Upper lobe of right lung (tissue), 1 donor: ENCODE data around the gene PIRT. TPM values are rescaled to one million over a fixed set of nuclear protein-coding genes. Genes with fewer than 3 reads are reported as not detected.

Source experiments
- ATAC-seq: fragments of 200-7000 bp; cut with Tn5 transposase; one replicate; pipeline ENCODE4 v1.9.1; 2020; ENCODE audit warnings: mild to moderate bottlenecking, moderate library complexity
- DNase-seq: peaks from one replicate; pipeline ENCODE4 v3.0.0-alpha.2; 2020
- H3K27ac ChIP-seq: fragments of 200-600 bp; one replicate; pipeline ENCODE4 v1.8.0; 2022
- H3K27me3 ChIP-seq: fragments of 200-600 bp; one replicate; pipeline ENCODE4 v1.8.0; 2022; ENCODE audit warnings: mild to moderate bottlenecking
- H3K36me3 ChIP-seq: fragments of 200-600 bp; one replicate; pipeline ENCODE4 v1.8.0; 2022
- H3K4me1 ChIP-seq: fragments of 200-600 bp; one replicate; pipeline ENCODE4 v1.8.0; 2022
- H3K4me3 ChIP-seq: fragments of 200-600 bp; one replicate; pipeline ENCODE4 v1.8.0; 2022; ENCODE audit warnings: mild to moderate bottlenecking
- H3K9me3 ChIP-seq: fragments of 200-600 bp; one replicate; pipeline ENCODE4 v1.8.0; 2022
- intact Hi-C: fragments of 100-400 bp; cut with DNase I; formaldehyde crosslinking; loops from one replicate; pipeline ENCODE4 v1.11.0; 2022
- total RNA-seq: library from RNA; stranded (reverse); fragmentation: NEBNext Ultra II Directional; extraction: Animal tissue kit (Norgen Biotek cat#: 25700); gene quantifications from one replicate; pipeline ENCODE4 v1.2.1, GENCODE V29; 2021
- TF ChIP-seq, protein P1 (sequence below): fragments of 200-600 bp; IDR thresholded peaks from one replicate; pipeline ENCODE4 v1.8.0; 2022; ENCODE audit warnings: antibody characterized with exemption
- donor health status: DM: no; HTN: yes; CAD: no; lungs with severe emphysema.

Gene PIRT
- total RNA-seq, 1 donor from 2014 or later, result not detected

- DNase-seq (no peak), ATAC-seq (no peak)
- intact Hi-C loops, result no loop called here
- Histone ChIP-seq H3K4me3 (no peak overlapping the region), H3K9me3 (no peaks in the 10 kb centered on the region), H3K4me1 (no peaks in the 10 kb centered on the region), H3K27ac (no peak overlapping the region), H3K27me3 (no peaks in the 10 kb centered on the region), H3K36me3 (no peaks in the 10 kb centered on the region)
- TF ChIP-seq, protein P1, sequence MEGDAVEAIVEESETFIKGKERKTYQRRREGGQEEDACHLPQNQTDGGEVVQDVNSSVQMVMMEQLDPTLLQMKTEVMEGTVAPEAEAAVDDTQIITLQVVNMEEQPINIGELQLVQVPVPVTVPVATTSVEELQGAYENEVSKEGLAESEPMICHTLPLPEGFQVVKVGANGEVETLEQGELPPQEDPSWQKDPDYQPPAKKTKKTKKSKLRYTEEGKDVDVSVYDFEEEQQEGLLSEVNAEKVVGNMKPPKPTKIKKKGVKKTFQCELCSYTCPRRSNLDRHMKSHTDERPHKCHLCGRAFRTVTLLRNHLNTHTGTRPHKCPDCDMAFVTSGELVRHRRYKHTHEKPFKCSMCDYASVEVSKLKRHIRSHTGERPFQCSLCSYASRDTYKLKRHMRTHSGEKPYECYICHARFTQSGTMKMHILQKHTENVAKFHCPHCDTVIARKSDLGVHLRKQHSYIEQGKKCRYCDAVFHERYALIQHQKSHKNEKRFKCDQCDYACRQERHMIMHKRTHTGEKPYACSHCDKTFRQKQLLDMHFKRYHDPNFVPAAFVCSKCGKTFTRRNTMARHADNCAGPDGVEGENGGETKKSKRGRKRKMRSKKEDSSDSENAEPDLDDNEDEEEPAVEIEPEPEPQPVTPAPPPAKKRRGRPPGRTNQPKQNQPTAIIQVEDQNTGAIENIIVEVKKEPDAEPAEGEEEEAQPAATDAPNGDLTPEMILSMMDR, result no peak
Measured at GRCh38 chr17:10793256-10793655, 44.6 kb downstream of the PIRT start.

GRCh38 chr17:10792151-10792550 is 45.7 kb downstream of the PIRT start:
- intact Hi-C loops, result no loop called here
- Histone ChIP-seq H3K9me3 (no peaks in the 10 kb centered on the region), H3K36me3 (no peaks in the 10 kb centered on the region), H3K27ac (no peak overlapping the region), H3K4me3 (no peak overlapping the region), H3K27me3 (no peaks in the 10 kb centered on the region), H3K4me1 (no peaks in the 10 kb centered on the region)
- ATAC-seq (peak; percentile 56), DNase-seq (no peak)
- TF ChIP-seq, protein P1, result no peak

GRCh38 chr17:10790491-10791401 is 47.1 kb downstream of the PIRT start:
- DNase-seq (no peak), ATAC-seq (no peak)
- Histone ChIP-seq H3K9me3 (no peaks in the 10 kb centered on the region), H3K4me1 (no peaks in the 10 kb centered on the region), H3K27ac (no peak overlapping the region), H3K4me3 (no peak overlapping the region), H3K36me3 (no peaks in the 10 kb centered on the region), H3K27me3 (no peaks in the 10 kb centered on the region)
- TF ChIP-seq, protein P1, result no peak
- intact Hi-C loops, result no loop called here

DNA sequence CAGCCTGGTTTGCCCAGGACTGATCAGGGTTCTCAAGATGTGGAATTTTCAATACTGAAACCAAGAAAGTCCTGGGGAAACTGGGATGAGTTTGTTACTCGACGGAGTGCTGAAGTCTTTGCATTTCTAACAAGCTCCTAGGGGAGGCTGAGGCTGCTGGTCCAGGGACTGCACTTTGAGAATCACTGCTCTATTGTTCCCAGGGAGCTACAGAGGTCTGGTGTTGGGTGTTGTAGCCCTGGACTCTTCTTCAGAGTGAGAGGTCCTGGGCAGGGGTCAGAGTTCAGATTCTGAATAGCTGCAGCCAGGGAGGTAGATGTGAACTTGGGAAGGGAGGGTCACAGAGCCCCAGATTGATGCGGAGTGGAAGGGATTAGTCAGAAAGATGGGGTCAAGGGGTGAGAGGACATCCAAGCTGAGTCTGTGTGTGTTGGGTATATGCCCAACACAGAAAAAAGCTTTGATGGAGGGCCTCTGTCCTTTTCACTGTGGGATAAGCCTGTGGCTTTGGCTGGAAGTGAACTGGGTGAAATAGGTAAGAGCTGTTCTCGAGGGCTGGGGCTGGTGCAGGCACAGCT is 48.1 kb downstream of the PIRT start:
- Histone ChIP-seq H3K4me1 (no peaks in the 10 kb centered on the region), H3K27ac (no peak overlapping the region), H3K9me3 (no peaks in the 10 kb centered on the region), H3K4me3 (no peak overlapping the region), H3K36me3 (no peaks in the 10 kb centered on the region), H3K27me3 (no peaks in the 10 kb centered on the region)
- TF ChIP-seq, protein P1, result no peak
- intact Hi-C loops, result no loop called here
- ATAC-seq, result no peak
- no peak for DNase-seq

- no peaks in the 10 kb centered on the region for H3K27me3 ChIP-seq
- H3K4me3 ChIP-seq, result no peak overlapping the region
- intact Hi-C loops, result no loop called here
- no peak for DNase-seq
- no peaks in the 10 kb centered on the region for H3K4me1 ChIP-seq
- no peaks in the 10 kb centered on the region for H3K36me3 ChIP-seq
- no peak for ATAC-seq
- no peaks in the 10 kb centered on the region for H3K9me3 ChIP-seq
- TF ChIP-seq, protein P1, result no peak
- no peak overlapping the region for H3K27ac ChIP-seq
Measured at GRCh38 chr17:10787306-10788045, 50.4 kb downstream of the PIRT start.
